ENCODE measurements around the gene SERTAD2. TPM values are rescaled to one million over a fixed set of nuclear protein-coding genes. Genes with fewer than 3 reads are reported as not detected.

Gene SERTAD2
- total RNA-seq, 3 donors from 2014 or later, result 12.8 to 20.0 (median 17.0) TPM

- no peaks in the 10 kb centered on the region for H3K9me3 ChIP-seq
- H3K4me3 ChIP-seq, result no peak overlapping the region
- intact Hi-C loops (cut with DNase I; ENCODE audit: low total_unique reads), result no loop called here
- TF ChIP-seq POLR2A (IDR thresholded peaks at IDR 0.05) (no peak), CTCF (IDR thresholded peaks at IDR 0.05) (no peak), POLR2AphosphoS5 (IDR thresholded peaks at IDR 0.05) (no peak)
- no peaks in the 10 kb centered on the region for H3K36me3 ChIP-seq
- no peak for DNase-seq (ENCODE audit: low spot score in 2 of 2)
- H3K27ac ChIP-seq, result no peak overlapping the region
- H3K4me1 ChIP-seq, result no peaks in the 10 kb centered on the region
- no peaks in the 10 kb centered on the region for H3K27me3 ChIP-seq
Measured at GRCh38 chr2:64637000-64637635, 16.6 kb downstream of the SERTAD2 start.

- no peaks in the 10 kb centered on the region for H3K9me3 ChIP-seq
- H3K36me3 ChIP-seq, result no peaks in the 10 kb centered on the region
- no peak overlapping the region for H3K27ac ChIP-seq
Measured at GRCh38 chr2:64635976-64636911, 17.5 kb downstream of the SERTAD2 start.

GRCh38 chr2:64634345-64635267, 19.1 kb downstream of the SERTAD2 start:
- no peak for DNase-seq (ENCODE audit: low spot score in 2 of 2)
- H3K27me3 ChIP-seq, result no peaks in the 10 kb centered on the region
- TF ChIP-seq POLR2AphosphoS5 (IDR thresholded peaks at IDR 0.05) (peak in 2 of 3 donors; percentile 67 to 76), POLR2A (IDR thresholded peaks at IDR 0.05) (no peak)

More at GRCh38 chr2:64635976-64636911, 17.5 kb downstream of the SERTAD2 start:
- Histone ChIP-seq H3K4me3 (no peak overlapping the region), H3K27me3 (no peaks in the 10 kb centered on the region), H3K4me1 (no peaks in the 10 kb centered on the region)
- intact Hi-C loops (cut with DNase I; ENCODE audit: low total_unique reads), result no loop called here
- TF ChIP-seq POLR2AphosphoS5 (IDR thresholded peaks at IDR 0.05) (no peak), POLR2A (IDR thresholded peaks at IDR 0.05) (no peak), CTCF (IDR thresholded peaks at IDR 0.05) (no peak)
- DNase-seq (ENCODE audit: low spot score in 2 of 2), result no peak

GRCh38 chr2:64632835-64633819, 20.6 kb downstream of the SERTAD2 start:
- DNase-seq (ENCODE audit: low spot score in 2 of 2), result no peak
- H3K4me3 ChIP-seq, result no peak overlapping the region
- H3K27me3 ChIP-seq, result no peaks in the 10 kb centered on the region
- no peaks in the 10 kb centered on the region for H3K4me1 ChIP-seq
- no peak overlapping the region for H3K27ac ChIP-seq
- TF ChIP-seq POLR2A (IDR thresholded peaks at IDR 0.05) (no peak), CTCF (IDR thresholded peaks at IDR 0.05) (no peak), POLR2AphosphoS5 (IDR thresholded peaks at IDR 0.05) (no peak)
- H3K9me3 ChIP-seq, result no peaks in the 10 kb centered on the region
- no peaks in the 10 kb centered on the region for H3K36me3 ChIP-seq
- intact Hi-C loops (cut with DNase I; ENCODE audit: low total_unique reads), result no loop called here

More at GRCh38 chr2:64634345-64635267, 19.1 kb downstream of the SERTAD2 start:
- intact Hi-C loops (cut with DNase I; ENCODE audit: low total_unique reads), result no loop called here
- Histone ChIP-seq H3K9me3 (no peaks in the 10 kb centered on the region), H3K36me3 (no peaks in the 10 kb centered on the region), H3K27ac (no peak overlapping the region), H3K4me3 (no peak overlapping the region), H3K4me1 (no peaks in the 10 kb centered on the region)
